GM18517 (cell line): ENCODE data around the gene CPSF7.
"Not testable (repeated sequence)": the region's sequence is repeated elsewhere in the genome, so short reads cannot be mapped to it uniquely, and the experiment has no call there.

Experiments used
- ATAC-seq: cut with Tn5 transposase; IDR thresholded peaks from one replicate; pipeline ENCODE4 v1.9.1; 2021; ENCODE audit warnings: mild to moderate bottlenecking, moderate library complexity; ENCODE audit not compliant: unreplicated experiment

The CPSF7 gene

GRCh38 chr11:61390161-61390560, 39.6 kb downstream of the CPSF7 start:
- no peak for ATAC-seq

DNA sequence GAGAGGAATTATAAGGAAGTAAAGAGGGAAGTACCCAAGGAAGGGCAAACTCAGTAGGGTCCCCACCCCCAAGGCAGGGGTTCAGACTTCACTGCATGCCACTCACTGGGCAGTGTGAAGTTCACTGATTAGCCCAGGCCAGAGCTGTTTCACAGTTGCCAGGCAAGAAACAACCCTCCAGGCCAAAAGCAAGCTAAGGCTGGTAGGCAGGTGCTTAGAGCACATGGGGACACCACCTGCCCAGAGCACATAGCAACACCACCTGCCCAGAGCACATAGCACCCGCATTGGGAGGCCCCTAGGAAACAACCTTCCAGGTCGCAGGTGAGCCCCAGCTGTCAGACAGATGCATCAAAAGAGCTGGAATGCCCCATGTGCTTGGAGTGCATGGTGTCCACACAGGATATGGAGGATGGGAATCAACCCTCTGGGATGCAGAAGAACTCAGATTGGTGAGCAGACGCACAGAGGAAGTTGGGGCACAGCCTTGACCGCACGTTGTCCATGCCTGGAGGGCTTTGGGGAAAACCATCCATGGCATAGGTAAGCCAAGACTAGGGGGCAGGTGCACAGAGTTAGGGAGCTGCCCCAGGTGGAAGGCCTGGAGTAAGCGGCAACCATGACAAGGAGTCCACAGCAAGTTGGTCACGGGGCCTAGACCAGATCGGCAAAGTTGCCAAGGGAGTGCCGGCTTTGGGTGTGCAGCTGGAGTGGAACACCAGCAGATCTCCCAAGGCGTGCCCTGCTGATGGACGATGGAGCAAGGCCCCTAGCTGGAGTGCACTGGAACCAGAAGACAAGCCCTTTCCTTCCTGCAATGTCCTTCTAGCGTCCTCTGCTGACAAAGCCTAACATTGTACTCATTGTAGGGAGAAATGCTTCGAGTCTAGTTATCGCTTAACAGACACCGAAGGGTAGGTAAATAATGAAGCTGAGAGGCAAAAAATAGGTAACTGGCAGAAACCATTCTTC, 45.2 kb downstream of the CPSF7 start:
- ATAC-seq = no peak

- ATAC-seq = not testable (repeated sequence)
These were observed 45.9 kb downstream of the CPSF7 start for GRCh38 chr11:61383859-61384258.

DNA sequence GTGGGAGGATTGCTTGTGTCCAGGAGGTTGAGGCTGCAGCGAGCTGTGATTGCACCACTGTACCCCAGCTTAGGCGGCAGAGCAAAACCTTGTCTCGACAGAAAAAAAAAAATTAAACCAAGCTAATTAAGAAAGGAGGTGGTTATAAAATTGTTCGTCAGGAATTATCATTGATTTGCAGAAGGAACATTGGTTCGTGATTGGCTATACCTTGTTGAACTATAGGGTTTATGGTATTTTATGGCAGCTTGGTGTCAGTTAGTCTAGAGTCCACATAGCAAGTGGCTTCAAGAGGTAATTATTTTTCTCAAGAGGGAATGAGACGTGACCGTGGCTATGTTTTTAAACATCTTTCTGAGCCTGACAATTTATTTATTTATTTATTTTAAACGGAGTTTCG, 48.9 kb downstream of the CPSF7 start:
- no peak for ATAC-seq

GRCh38 chr11:61378713-61379313, 51.0 kb downstream of the CPSF7 start:
- no peak for ATAC-seq

GRCh38 chr11:61377461-61378160, 52.2 kb downstream of the CPSF7 start:
- ATAC-seq = no peak

DNA sequence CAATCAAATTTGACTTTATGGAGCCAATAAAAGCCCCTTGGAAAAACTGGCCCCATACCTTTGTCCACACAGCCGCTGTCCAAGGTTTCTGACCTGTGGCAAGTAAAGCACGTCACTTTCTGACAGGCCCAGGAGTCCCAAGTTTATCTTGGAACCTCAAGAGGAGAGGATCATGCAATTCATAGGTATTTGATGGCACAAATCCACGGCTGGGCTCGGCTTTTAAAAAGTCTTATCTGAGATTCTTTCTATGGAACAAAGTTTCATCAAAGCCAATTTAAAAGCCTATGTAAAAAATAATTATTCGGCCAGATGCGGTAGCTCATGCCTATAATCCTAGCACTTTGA, 54.0 kb downstream of the CPSF7 start:
- no peak for ATAC-seq

GRCh38 chr11:61372659-61373420, 56.9 kb downstream of the CPSF7 start:
- ATAC-seq = no peak

DNA sequence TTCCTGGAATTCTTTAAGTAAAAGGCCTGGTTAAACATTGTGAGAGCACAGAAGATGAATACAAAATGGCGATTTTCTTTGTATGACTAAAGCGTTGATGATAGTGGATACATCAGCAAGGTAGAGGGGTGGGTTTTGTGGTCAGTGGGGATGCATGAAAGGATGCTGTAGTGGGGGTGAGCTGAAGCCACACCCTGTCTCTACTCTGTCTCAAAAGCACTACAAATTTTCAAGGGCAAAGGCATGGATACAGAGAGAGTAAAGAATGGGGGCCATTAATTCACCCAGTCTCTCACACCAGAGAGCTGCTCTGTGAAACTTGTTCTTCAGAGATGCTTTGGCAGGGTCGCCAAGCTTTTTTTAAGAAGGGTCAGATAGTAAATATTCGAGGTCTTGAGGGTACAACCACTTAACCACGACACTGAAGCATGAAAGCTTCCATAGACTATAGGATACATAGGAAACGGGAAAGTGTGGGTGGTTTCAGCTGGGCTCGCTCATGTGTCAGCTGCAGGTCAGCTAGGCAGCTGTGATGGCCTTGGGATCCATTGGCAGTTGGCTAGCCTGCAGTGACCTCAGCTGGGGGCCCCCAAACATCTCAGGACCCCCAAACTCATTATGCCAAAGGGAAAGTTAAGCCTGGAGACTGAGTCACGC, 59.3 kb downstream of the CPSF7 start:
- no peak for ATAC-seq

DNA sequence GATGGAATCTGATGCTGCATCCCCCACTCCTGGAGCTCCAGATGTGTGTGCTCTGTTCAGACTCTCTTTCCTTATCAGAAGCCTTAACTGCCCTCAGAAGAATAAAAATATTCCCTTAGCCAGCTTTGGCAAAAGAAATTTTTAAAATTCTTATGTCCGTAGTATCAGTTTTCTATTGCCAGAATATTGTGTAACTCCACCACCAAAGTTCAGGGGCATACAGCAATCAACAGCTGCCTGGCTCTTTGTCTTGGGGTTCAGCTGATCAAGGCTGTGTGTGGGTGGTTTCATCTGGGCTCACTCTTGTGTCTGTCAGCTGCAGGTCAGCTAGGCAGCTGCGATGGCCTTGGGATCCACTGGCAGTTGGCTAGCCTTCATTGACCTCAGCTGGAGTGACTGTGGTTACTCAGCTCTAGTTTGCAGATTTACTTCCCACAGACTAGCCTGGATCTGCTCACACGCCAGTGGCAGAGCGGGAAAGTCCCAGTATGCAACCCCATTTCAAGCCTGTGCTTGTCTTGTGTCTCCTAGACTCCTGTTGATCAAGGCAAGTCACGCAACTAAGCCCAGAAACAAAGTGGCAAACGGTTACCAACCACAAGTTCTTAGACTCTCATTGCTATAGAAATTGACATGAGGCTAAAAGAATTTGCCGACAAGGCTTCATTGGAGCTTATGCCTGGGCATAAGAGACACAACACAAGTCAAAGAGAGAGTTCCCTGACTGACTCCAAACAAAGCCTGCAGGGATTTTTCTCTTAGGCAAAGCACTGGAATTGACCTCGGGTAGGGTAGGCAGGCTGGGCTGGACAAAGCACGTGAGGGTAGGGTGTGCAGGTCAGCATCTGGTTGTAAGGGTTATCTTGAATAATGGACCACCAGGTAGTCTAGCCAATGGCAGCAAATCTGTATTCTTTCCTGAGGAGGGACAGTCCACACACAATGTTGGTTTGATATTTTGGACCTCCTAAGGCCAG, 60.1 kb downstream of the CPSF7 start:
- ATAC-seq = no peak

DNA sequence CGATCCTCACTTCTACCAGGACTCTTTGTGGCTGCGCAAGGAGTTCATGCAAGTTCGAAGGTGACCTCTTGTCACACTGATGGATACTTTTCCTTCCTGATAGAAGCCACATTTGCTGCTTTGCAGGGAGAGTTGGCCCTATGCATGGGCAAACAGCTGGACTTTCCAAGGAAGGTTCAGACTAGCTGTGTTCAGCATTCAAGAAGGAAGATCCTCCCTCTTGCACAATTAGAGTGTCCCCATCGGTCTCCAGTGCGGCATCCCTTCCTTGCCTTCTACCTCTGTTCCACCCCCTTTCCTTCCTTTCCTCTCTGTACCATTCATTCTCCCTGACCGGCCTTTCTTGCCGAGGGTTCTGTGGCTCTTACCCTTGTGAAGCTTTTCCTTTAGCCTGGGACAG, 61.1 kb downstream of the CPSF7 start:
- ATAC-seq = no peak

GRCh38 chr11:61367406-61367805, 62.4 kb downstream of the CPSF7 start:
- ATAC-seq = no peak

DNA sequence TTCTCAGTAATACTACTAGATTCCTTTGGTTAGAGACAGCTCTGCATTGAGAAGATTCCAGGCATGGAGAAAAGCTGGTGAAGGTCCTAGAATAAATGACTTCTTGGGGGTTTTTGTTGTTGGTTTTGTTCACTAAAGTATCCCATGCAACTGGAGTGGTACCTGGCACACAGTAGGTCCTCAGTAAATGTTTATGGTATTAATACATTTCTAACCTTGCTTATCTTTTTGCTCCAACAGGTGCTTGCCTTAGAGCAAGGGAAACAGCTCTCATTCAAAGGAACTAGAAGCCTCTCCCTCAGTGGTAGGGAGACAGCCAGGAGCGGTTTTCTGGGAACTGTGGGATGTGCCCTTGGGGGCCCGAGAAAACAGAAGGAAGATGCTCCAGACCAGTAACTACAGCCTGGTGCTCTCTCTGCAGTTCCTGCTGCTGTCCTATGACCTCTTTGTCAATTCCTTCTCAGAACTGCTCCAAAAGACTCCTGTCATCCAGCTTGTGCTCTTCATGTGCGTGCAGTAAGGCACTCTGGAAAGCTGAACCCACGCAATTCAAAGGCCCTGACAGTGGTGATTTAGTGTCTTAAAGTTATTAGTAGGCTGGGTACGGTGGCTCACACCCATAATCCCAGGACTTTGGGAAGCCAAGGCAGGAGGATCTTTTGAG, 65.6 kb downstream of the CPSF7 start:
- no peak for ATAC-seq

DNA sequence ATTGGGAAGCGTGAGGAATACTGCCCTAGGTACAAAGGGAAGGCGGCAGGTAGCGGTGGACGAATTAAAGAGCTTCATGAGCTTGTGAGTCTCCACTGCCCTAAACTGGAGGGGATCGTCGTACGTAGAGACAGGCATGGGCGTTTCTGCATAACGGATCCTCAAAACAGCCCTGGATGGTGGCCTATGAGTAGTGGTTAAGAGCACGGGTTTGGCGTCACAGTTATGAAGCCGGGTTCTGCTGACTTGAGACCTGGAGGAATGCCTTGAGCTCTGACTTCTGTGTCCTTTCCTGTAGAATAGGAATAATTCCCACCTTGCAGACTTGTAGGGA, 67.3 kb downstream of the CPSF7 start:
- ATAC-seq = peak; percentile 1

- peak; percentile 75 for ATAC-seq
These were observed 67.8 kb downstream of the CPSF7 start, which contains the start of the genes CYB561A3 and TMEM138 for GRCh38 chr11:61361741-61362541. Gene CYB561A3 (minus strand): TSS chr11:61361882. CDS start chr11:61356713, 5,169 bp downstream. Gene TMEM138 (plus strand): TSS chr11:61362374. CDS start chr11:61364391, 2,017 bp downstream.

DNA sequence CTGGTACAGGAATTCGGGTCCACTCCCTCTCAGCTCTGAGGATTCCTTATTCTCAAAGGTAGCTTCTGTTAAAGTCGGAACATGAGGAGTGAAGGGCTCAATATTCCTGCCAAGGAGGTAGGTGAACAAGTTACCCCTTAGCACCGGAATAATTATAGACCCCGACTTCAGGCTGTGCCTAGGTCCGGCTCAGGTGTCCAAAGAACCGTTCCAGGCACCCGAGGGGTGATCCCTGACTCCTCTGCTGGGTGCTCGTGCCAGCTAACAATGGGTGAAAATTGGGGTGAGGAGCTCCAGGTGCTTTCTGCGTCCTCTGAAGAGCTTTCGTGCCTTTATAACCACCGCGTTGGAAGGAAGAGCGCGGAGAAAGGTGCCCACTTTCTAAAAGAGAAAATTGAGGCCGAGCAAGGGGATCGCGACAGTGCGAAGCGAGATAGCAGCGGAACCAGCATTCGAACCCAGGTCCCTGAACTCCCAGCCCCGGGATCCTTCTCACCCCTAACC, 68.5 kb downstream of the CPSF7 start:
- ATAC-seq = no peak

- ATAC-seq = no peak
These were observed 70.3 kb downstream of the CPSF7 start for GRCh38 chr11:61359516-61359915.

GRCh38 chr11:61358566-61358965, 71.2 kb downstream of the CPSF7 start:
- no peak for ATAC-seq
